ENCODE measurements around the gene MYO15A. TPM values are rescaled to one million over a fixed set of nuclear protein-coding genes. Genes with fewer than 3 reads are reported as not detected.

The MYO15A gene
- total and polyA plus RNA-seq, 2 of the 4 experiments (the other 2 are of a cell fraction) = 0.18 to 1.1 TPM

GRCh38 chr17:18228176-18228682 is 119.7 kb downstream of the MYO15A start (continued):
- TF ChIP-seq ELK1 (IDR thresholded peaks at IDR 0.05; ENCODE audit: borderline replicate concordance, low read depth, low read length) = no peak

- Histone ChIP-seq H3K9me1 (ENCODE audit: insufficient read depth, low read length) (peaks cover 10% of the 10 kb centered on the region), H4K20me1 (ENCODE audit: insufficient read depth, low read length) (peaks cover 61% of the 10 kb centered on the region), H3K27ac (ENCODE audit: insufficient read depth, low read length) (no peak overlapping the region), H3K79me1 (ENCODE audit: low read depth in 1 of 2, low read length in 2 of 2) (peaks cover 16 to 69% of the 10 kb centered on the region in 2 experiments), H3K9ac (ENCODE audit: low read depth, low read length) (no peak overlapping the region), H3K4me2 (ENCODE audit: low read depth, low read length) (no peak overlapping the region), H3K36me3 (ENCODE audit: control insufficient read depth, insufficient read depth, low read length) (peaks cover 22% of the 10 kb centered on the region; the same call in 1 of the 2 replicates), H4K91ac (ENCODE audit: insufficient read depth, low read depth, low read length) (no peak overlapping the region), H2AK9ac (replicated peaks; ENCODE audit: low read depth, low read length, poor library complexity) (no peak overlapping the region), H2BK20ac (ENCODE audit: low read depth, low read length) (no peak overlapping the region), H3K14ac (replicated peaks; ENCODE audit: low read depth, low read length) (no peak overlapping the region), H3K27me3 (ENCODE audit: control insufficient read depth, insufficient read depth, low read length) (no peaks in the 10 kb centered on the region), H3K18ac (ENCODE audit: low read depth, low read length) (no peak overlapping the region), H3K4me1 (ENCODE audit: control insufficient read depth, insufficient read depth, low read length) (peaks cover 16% of the 10 kb centered on the region), H4K5ac (ENCODE audit: low read depth, low read length) (no peak overlapping the region), H2BK120ac (ENCODE audit: low read depth, low read length) (no peak overlapping the region), H4K8ac (ENCODE audit: low read depth in 2 of 2, low read length in 2 of 2) (no peak overlapping the region), H2BK15ac (ENCODE audit: low read depth, low read length) (no peak overlapping the region), H2AK5ac (ENCODE audit: low read depth, low read length) (no peak overlapping the region), H3K4me3 (ENCODE audit: insufficient read depth, low read depth, low read length) (no peak overlapping the region), H2BK5ac (ENCODE audit: low read depth, low read length, poor library complexity, severe bottlenecking) (no peak overlapping the region), H3K23ac (ENCODE audit: low read depth, low read length) (no peak overlapping the region), H3K9me3 (ENCODE audit: control insufficient read depth, insufficient read depth, low read length) (no peaks in the 10 kb centered on the region), H2AFZ (replicated peaks; ENCODE audit: low read length, poor library complexity) (no peak overlapping the region), H3K4ac (ENCODE audit: low read depth, low read length) (no peak overlapping the region), H3K56ac (ENCODE audit: extremely low read depth, insufficient read depth, low read length) (no peak overlapping the region)
- no peak for ATAC-seq (ENCODE audit: low read depth)
- DNase-seq = no peak
- ChIA-PET CTCF (no interaction called here), POLR2A (ENCODE audit: unreplicated experiment) (no interaction called here)
- intact Hi-C loops (cut with micrococcal nuclease) = no loop called here
- WGBS, 2 experiments (ENCODE audit: extremely low coverage in 2 of 2, insufficient read length in 1 of 2) = no CpG with 5 or more reads among the region's 4 CpGs
- dilution Hi-C loops (cut with HindIII; ENCODE audit: low sequenced_read_pairs, unreplicated experiment) = no loop called here
- BruUV-seq (replicated peaks) = no TSS peak
- no peak for TF ChIP-seq CEBPB (IDR thresholded peaks at IDR 0.05; ENCODE audit: low read depth, low read length)
- no peak for TF ChIP-seq RCOR1 (IDR thresholded peaks at IDR 0.05; ENCODE audit: insufficient replicate concordance, low read length)
- in situ Hi-C loops (cut with MboI; ENCODE audit: low sequenced_read_pairs) = no loop called here
Observed at GRCh38 chr17:18229254-18229653, 120.7 kb downstream of the MYO15A start.

Other genes with a start within 250 kb of the MYO15A start
- 23.3 and 34.4 TPM in 2 replicates for gene TOM1L2, start 136.4 kb upstream of the MYO15A start, total RNA-seq (2012; rRNA removed)
- gene TOM1L2, start 136.4 kb upstream of the MYO15A start, polyA plus RNA-seq (2012; rRNA removed) = 51.7 and 54.3 TPM in 2 replicates
- 0.28 and 0.72 TPM in 2 replicates for gene DRC3, start 135.9 kb upstream of the MYO15A start, total RNA-seq (2012; rRNA removed)
- gene DRC3, start 135.9 kb upstream of the MYO15A start, polyA plus RNA-seq (2012; rRNA removed) = 0.23 and 0.55 TPM in 2 replicates
- gene ATPAF2, start 69.6 kb upstream of the MYO15A start, total RNA-seq (2012; rRNA removed) = 14.2 and 27.6 TPM in 2 replicates
- 19.5 and 21.9 TPM in 2 replicates for gene ATPAF2, start 69.6 kb upstream of the MYO15A start, polyA plus RNA-seq (2012; rRNA removed)
- 3.9 and 5.0 TPM in 2 replicates for gene GID4, start 69.3 kb upstream of the MYO15A start, total RNA-seq (2012; rRNA removed)
- gene GID4, start 69.3 kb upstream of the MYO15A start, polyA plus RNA-seq (2012; rRNA removed) = 4.2 and 5.6 TPM in 2 replicates
- 35.6 and 43.6 TPM in 2 replicates for gene DRG2, start 20.8 kb upstream of the MYO15A start, total RNA-seq (2012; rRNA removed)
- gene DRG2, start 20.8 kb upstream of the MYO15A start, polyA plus RNA-seq (2012; rRNA removed) = 41.3 and 45.1 TPM in 2 replicates
- gene ALKBH5, start 75.1 kb downstream of the MYO15A start, total RNA-seq (2012; rRNA removed) = 79.6 and 86.1 TPM in 2 replicates
- gene ALKBH5, start 75.1 kb downstream of the MYO15A start, polyA plus RNA-seq (2012; rRNA removed) = 54.6 and 57.6 TPM in 2 replicates
- 34.2 and 40.1 TPM in 2 replicates for gene LLGL1, start 116.9 kb downstream of the MYO15A start, total RNA-seq (2012; rRNA removed)
- gene LLGL1, start 116.9 kb downstream of the MYO15A start, polyA plus RNA-seq (2012; rRNA removed) = 52.9 and 57.9 TPM in 2 replicates
- gene FLII, start 150.0 kb downstream of the MYO15A start, total RNA-seq (2012; rRNA removed) = 258 and 263 TPM in 2 replicates
- gene FLII, start 150.0 kb downstream of the MYO15A start, polyA plus RNA-seq (2012; rRNA removed) = 290 and 321 TPM in 2 replicates
- 9.1 and 12.2 TPM in 2 replicates for gene MIEF2, start 151.9 kb downstream of the MYO15A start, total RNA-seq (2012; rRNA removed)
- gene MIEF2, start 151.9 kb downstream of the MYO15A start, polyA plus RNA-seq (2012; rRNA removed) = 20.7 and 26.6 TPM in 2 replicates
- gene TOP3A, start 206.2 kb downstream of the MYO15A start, total RNA-seq (2012; rRNA removed) = 21.3 and 25.6 TPM in 2 replicates
- 12.4 and 13.4 TPM in 2 replicates for gene TOP3A, start 206.2 kb downstream of the MYO15A start, polyA plus RNA-seq (2012; rRNA removed)
- 10.6 and 10.9 TPM in 2 replicates for gene SMCR8, start 206.5 kb downstream of the MYO15A start, total RNA-seq (2012; rRNA removed)
- gene SMCR8, start 206.5 kb downstream of the MYO15A start, polyA plus RNA-seq (2012; rRNA removed) = 7.1 and 7.2 TPM in 2 replicates